PC-9 (cell line): ENCODE measurements around the gene CRAMP1. TPM values are rescaled to one million over a fixed set of nuclear protein-coding genes. Genes with fewer than 3 reads are reported as not detected.

ENCODE experiments used
- BruUV-seq: library from RNA; stranded (reverse); fragments of 400-500 nt; replicated peaks from 2 replicates; lab custom pipeline; 2021; lab: Mats Ljungman, UMichigan
- CTCF ChIA-PET: fragments of 300-600 bp; sonication (Branson Sonifier 250); formaldehyde crosslinking; loops from one replicate; lab custom pipeline; 2022; ENCODE audit warnings: antibody characterized with exemption; lab: Charles Lee
- POLR2A ChIA-PET: fragments of 300-600 bp; sonication (Branson Sonifier 250); formaldehyde crosslinking; loops from one replicate; lab custom pipeline; 2022; ENCODE audit warnings: antibody characterized with exemption; ENCODE audit not compliant: unreplicated experiment; lab: Charles Lee
- DNase-seq, 2 experiments: peaks; one replicate each; pipeline versions ENCODE4 v3.0.0 to v3.0.0-alpha.2; 2015 to 2022; ENCODE audit warnings: mixed read lengths in 1 of 2
- H2AFZ ChIP-seq: fragments of 200-600 bp; sonication (generic); 2 replicates; pipeline ENCODE4 v1.8.1; 2017; ENCODE audit warnings: antibody characterized with exemption
- H3F3A ChIP-seq: fragments of 200-600 bp; sonication (generic); 2 replicates; pipeline ENCODE4 v1.8.1; 2017; ENCODE audit warnings: antibody characterized with exemption, mild to moderate bottlenecking, low read depth; ENCODE audit not compliant: insufficient read depth
- H3K27ac ChIP-seq: fragments of 200-600 bp; sonication (generic); 2 replicates; pipeline ENCODE4 v1.6.1; 2016; ENCODE audit warnings: mixed run types
- H3K27me3 ChIP-seq: fragments of 200-600 bp; sonication (generic); 2 replicates; pipeline ENCODE4 v1.6.1; 2016; ENCODE audit warnings: low read depth, mixed run types; ENCODE audit not compliant: insufficient read depth
- H3K36me3 ChIP-seq: fragments of 200-600 bp; sonication (generic); 2 replicates; pipeline ENCODE4 v1.6.1; 2016; ENCODE audit warnings: low read depth, mixed run types
- H3K4me1 ChIP-seq: fragments of 200-600 bp; sonication (generic); replicated peaks from 2 replicates; pipeline ENCODE4 v1.6.1; 2016; ENCODE audit warnings: mixed run types; ENCODE audit not compliant: insufficient read depth
- H3K4me2 ChIP-seq: fragments of 200-600 bp; sonication (generic); 2 replicates; pipeline ENCODE4 v1.6.1; 2017; ENCODE audit warnings: mixed run types
- H3K4me3 ChIP-seq: fragments of 200-600 bp; sonication (generic); 2 replicates; pipeline ENCODE4 v1.6.1; 2016; ENCODE audit warnings: mixed run types
- H3K79me2 ChIP-seq: fragments of 200-600 bp; sonication (generic); 2 replicates; pipeline ENCODE4 v1.6.1; 2017; ENCODE audit warnings: low read depth, mixed run types
- H3K9me2 ChIP-seq: fragments of 200-600 bp; sonication (generic); 2 replicates; pipeline ENCODE4 v1.8.1; 2017; ENCODE audit warnings: mild to moderate bottlenecking; ENCODE audit not compliant: insufficient read depth
- H3K9me3 ChIP-seq: fragments of 200-600 bp; sonication (generic); 2 replicates; pipeline ENCODE4 v1.8.1; 2016; ENCODE audit warnings: low read depth; ENCODE audit not compliant: insufficient read depth
- H4K20me1 ChIP-seq: fragments of 200-600 bp; sonication (generic); 2 replicates; pipeline ENCODE4 v1.8.1; 2017; ENCODE audit not compliant: insufficient read depth
- CTCF ChIP-seq: fragments of 200-600 bp; sonication (generic); conservative IDR thresholded peaks from 2 replicates; pipeline ENCODE4 v1.6.1; 2017; ENCODE audit warnings: mixed run types, antibody characterized with exemption, mild to moderate bottlenecking, moderate library complexity
- EZH2 ChIP-seq: fragments of 200-600 bp; sonication (generic); IDR thresholded peaks from 2 replicates; pipeline ENCODE4 v1.8.0; 2017; ENCODE audit warnings: antibody characterized with exemption, low read depth
- intact Hi-C: fragments of 100-400 bp; cut with micrococcal nuclease; formaldehyde crosslinking; loops from one replicate; pipeline ENCODE4 v1.10.0; 2022; ENCODE audit not compliant: unreplicated experiment
- total RNA-seq: library from RNA; stranded (reverse); gene quantifications from 2 replicates; pipeline ENCODE4 v1.2.3, GENCODE V29; 2021

Gene CRAMP1
- total RNA-seq, 1 experiment from 2014 or later, result 22.7 TPM

DNA sequence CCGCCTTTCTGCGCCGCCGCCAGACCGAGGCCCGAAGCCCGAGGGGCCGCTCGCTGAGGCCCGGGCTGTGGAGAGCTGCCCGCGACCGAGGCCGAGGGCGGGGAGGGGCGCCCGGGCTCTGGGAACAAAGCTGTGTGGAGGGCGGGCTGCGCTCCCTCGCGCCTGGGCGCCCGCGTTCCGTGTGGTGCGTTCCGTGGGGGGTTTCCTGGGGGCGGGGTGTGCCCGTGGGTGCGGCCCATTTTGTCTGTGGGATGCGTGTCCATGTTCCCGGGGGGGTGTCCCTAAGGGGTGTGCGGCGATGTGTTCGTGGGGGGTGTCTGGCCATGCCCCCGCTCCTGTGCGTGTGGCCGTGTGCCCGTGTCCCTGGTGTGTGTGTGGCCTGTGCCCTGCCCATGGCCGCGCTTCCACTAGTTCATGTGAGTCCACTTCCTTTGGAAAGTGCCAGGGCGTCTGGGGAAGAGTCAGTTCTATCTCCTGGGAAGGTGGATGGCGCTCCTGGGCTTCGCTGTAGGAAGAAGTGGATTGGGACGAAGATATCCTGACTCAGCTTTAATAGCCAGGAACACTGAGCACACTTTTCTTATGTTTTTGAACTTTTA is 66.4 kb downstream of the CRAMP1 start:
- ChIA-PET POLR2A (interaction anchor here (0.6 to 1.2 kb wide), 9 partner anchors 11 to 1326 kb away, joined by 3 to 22 read pairs (median 4); partner anchors contain the start of genes CRAMP1, IFT140 and MAPK8IP3), CTCF (interaction anchor here (0.6 to 0.8 kb wide), 2 partner anchors 65 to 102 kb away, joined by 4 to 5 read pairs; no protein-coding TSS in a partner anchor)
- intact Hi-C loops, result loop anchor here (1.0 to 5.0 kb wide), 4 partner anchors 11 to 94 kb away; partner anchors contain the start of genes EME2, MRPS34 and NME3
- peaks cover 53% of the 10 kb centered on the region for H3K79me2 ChIP-seq
- peaks cover 12% of the 10 kb centered on the region for H3K36me3 ChIP-seq
- no peak for TF ChIP-seq CTCF
- TF ChIP-seq EZH2, result no peak
- peak overlapping the region; percentile 98 for H3K4me3 ChIP-seq
- H3F3A ChIP-seq, result peaks cover 21% of the 10 kb centered on the region
- peak overlapping the region; percentile 81 for H2AFZ ChIP-seq
- peak overlapping the region; percentile 100 for H3K4me2 ChIP-seq
- H3K4me1 ChIP-seq, result peaks cover 27% of the 10 kb centered on the region
- no peak for DNase-seq
- no peaks in the 10 kb centered on the region for H4K20me1 ChIP-seq
- H3K27ac ChIP-seq, result peak overlapping the region; percentile 82
- H3K9me3 ChIP-seq, result 0 out of 2 replicates have a peak, but pooled peaks cover under 1% of the 10 kb centered on the region
- H3K27me3 ChIP-seq, result no peaks in the 10 kb centered on the region
- no peaks in the 10 kb centered on the region for H3K9me2 ChIP-seq
- BruUV-seq, result TSS peak; percentile 57

GRCh38 chr16:1680361-1680760 is 68.2 kb downstream of the CRAMP1 start:
- Histone ChIP-seq H3K4me3 (no peak overlapping the region), H3F3A (peaks cover 39% of the 10 kb centered on the region), H3K4me1 (peaks cover 40% of the 10 kb centered on the region), H3K9me2 (no peaks in the 10 kb centered on the region), H3K27me3 (no peaks in the 10 kb centered on the region), H3K79me2 (peaks cover 71% of the 10 kb centered on the region), H4K20me1 (no peaks in the 10 kb centered on the region), H2AFZ (no peak overlapping the region), H3K36me3 (peaks cover 28% of the 10 kb centered on the region), H3K9me3 (0 out of 2 replicates have a peak, but pooled peaks cover 5% of the 10 kb centered on the region), H3K4me2 (peak overlapping the region; percentile 100; the same call in 1 of the 2 replicates), H3K27ac (no peak overlapping the region)
- intact Hi-C loops, result no loop called here
- no peak for TF ChIP-seq EZH2
- TF ChIP-seq CTCF, result no peak
- no peak for DNase-seq
- POLR2A ChIA-PET, result interaction anchor here (0.7 kb wide), 1 partner anchor 18 kb away, joined by 3 read pairs; no protein-coding TSS in a partner anchor
- no TSS peak for BruUV-seq
- CTCF ChIA-PET, result no interaction called here

DNA sequence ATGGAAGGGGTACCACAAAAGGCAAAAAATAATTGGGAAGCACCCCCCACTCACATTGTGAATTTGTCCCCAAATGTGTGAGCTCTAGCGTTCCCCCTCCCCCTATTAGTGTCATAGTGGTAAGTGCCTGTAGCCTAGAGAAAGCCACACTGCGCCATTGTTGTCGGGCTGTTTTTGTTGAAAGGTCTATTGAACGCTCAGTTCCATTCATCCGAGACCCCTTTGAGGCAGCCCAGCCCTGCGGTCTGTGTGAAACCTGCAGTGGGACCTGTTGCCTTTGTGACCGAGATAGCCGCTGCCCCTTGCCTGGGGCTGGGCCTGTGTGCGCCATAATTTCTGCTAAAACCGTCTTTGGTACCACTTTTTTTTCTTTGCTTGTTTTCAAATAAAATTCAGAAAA is 68.9 kb downstream of the CRAMP1 start:
- peaks cover 40% of the 10 kb centered on the region for H3F3A ChIP-seq
- H4K20me1 ChIP-seq, result no peaks in the 10 kb centered on the region
- BruUV-seq, result no TSS peak
- intact Hi-C loops, result no loop called here
- no peak overlapping the region for H3K27ac ChIP-seq
- H3K9me2 ChIP-seq, result no peaks in the 10 kb centered on the region
- peaks cover 47% of the 10 kb centered on the region for H3K4me1 ChIP-seq
- no peak overlapping the region for H3K4me3 ChIP-seq
- H3K27me3 ChIP-seq, result no peaks in the 10 kb centered on the region
- peaks cover 77% of the 10 kb centered on the region for H3K79me2 ChIP-seq
- 0 out of 2 replicates have a peak overlapping the region, but pooled peaks have one; percentile 100 for H3K4me2 ChIP-seq
- H2AFZ ChIP-seq, result no peak overlapping the region
- H3K36me3 ChIP-seq, result peaks cover 34% of the 10 kb centered on the region
- TF ChIP-seq EZH2 (no peak), CTCF (no peak)
- no peak for DNase-seq
- POLR2A ChIA-PET, result no interaction called here
- 0 out of 2 replicates have a peak, but pooled peaks cover 5% of the 10 kb centered on the region for H3K9me3 ChIP-seq
- CTCF ChIA-PET, result no interaction called here
